ENCODE results near the gene MMP21. TPM values are rescaled to one million over a fixed set of nuclear protein-coding genes. Genes with fewer than 3 reads are reported as not detected.

Gene MMP21
- total and polyA plus RNA-seq, 2 of the 13 experiments (the other 11 are each of a cell fraction or from before 2014, with no cell fraction given) = not detected

GRCh38 chr10:125792342-125793300 lies 17.0 kb upstream of the MMP21 start (continued):
- TF ChIP-seq RXRB (CRISPR knock-in tag; IDR thresholded peaks at IDR 0.05; ENCODE audit: borderline replicate concordance) = peak; percentile 98
- TF ChIP-seq SP2 (CRISPR knock-in tag; IDR thresholded peaks at IDR 0.05) = no peak
- TF ChIP-seq ZNF431 (CRISPR knock-in tag; IDR thresholded peaks at IDR 0.05; ENCODE audit: borderline replicate concordance, low read depth) = peak; percentile 95
- TF ChIP-seq ERF (CRISPR knock-in tag; IDR thresholded peaks at IDR 0.05) = peak; percentile 95
- 0 out of 2 replicates have a peak, but pooled peaks have one; percentile 28 for TF ChIP-seq ZC3H4 (CRISPR knock-in tag; IDR thresholded peaks at IDR 0.05; ENCODE audit: borderline replicate concordance)
- peak; percentile 88 for TF ChIP-seq ZNF205 (CRISPR knock-in tag; IDR thresholded peaks at IDR 0.05)
- TF ChIP-seq ZNF230 (CRISPR knock-in tag; IDR thresholded peaks at IDR 0.05) = 0 out of 2 replicates have a peak, but pooled peaks have one; percentile 76
- peak; percentile 96 for TF ChIP-seq ZMYM4 (CRISPR knock-in tag; IDR thresholded peaks at IDR 0.05)
- TF ChIP-seq MAFK (conservative IDR thresholded peaks at IDR 0.05 in 1 of 2, IDR thresholded peaks at IDR 0.05 in 1 of 2; ENCODE audit: low read length in 2 of 2) = no peak
- no peak for TF ChIP-seq ZNF576 (CRISPR knock-in tag; IDR thresholded peaks at IDR 0.05)
- TF ChIP-seq EED (CRISPR knock-in tag; IDR thresholded peaks at IDR 0.05) = no peak
- peak; percentile 69; the same call in 1 of the 2 replicates for TF ChIP-seq KDM6A (CRISPR knock-in tag; IDR thresholded peaks at IDR 0.05; ENCODE audit: low read depth)
- TF ChIP-seq ZNF382 (CRISPR knock-in tag; IDR thresholded peaks at IDR 0.05; ENCODE audit: borderline replicate concordance) = no peak
- peak; percentile 47; the same call in 1 of the 2 replicates for TF ChIP-seq ZNF652 (CRISPR knock-in tag; IDR thresholded peaks at IDR 0.05; ENCODE audit: borderline replicate concordance, low read depth)
- TF ChIP-seq SP140L (CRISPR knock-in tag; IDR thresholded peaks at IDR 0.05; ENCODE audit: borderline replicate concordance) = no peak
- TF ChIP-seq ZBTB42 (CRISPR knock-in tag; IDR thresholded peaks at IDR 0.05) = no peak
- no peak for TF ChIP-seq ZNF18 (CRISPR knock-in tag; IDR thresholded peaks at IDR 0.05; ENCODE audit: insufficient replicate concordance)
- TF ChIP-seq MAX (IDR thresholded peaks at IDR 0.05) = peak; percentile 75
- no peak; the same call in 1 of the 2 replicates for TF ChIP-seq KDM5B (CRISPR knock-in tag; IDR thresholded peaks at IDR 0.05; ENCODE audit: borderline replicate concordance)
- peak; percentile 92 for TF ChIP-seq MEIS1 (CRISPR knock-in tag; IDR thresholded peaks at IDR 0.05; ENCODE audit: borderline replicate concordance)
- no peak for TF ChIP-seq SIN3A (IDR thresholded peaks at IDR 0.05; ENCODE audit: borderline replicate concordance, low read depth, low read length)
- TF ChIP-seq RFXAP (CRISPR knock-in tag; IDR thresholded peaks at IDR 0.05; ENCODE audit: borderline replicate concordance) = no peak; the same call in 1 of the 2 replicates
- TF ChIP-seq USF2 (IDR thresholded peaks at IDR 0.05; ENCODE audit: low read depth, low read length) = no peak
- TF ChIP-seq USF2 (CRISPR knock-in tag; IDR thresholded peaks at IDR 0.05; ENCODE audit: borderline replicate concordance) = no peak
- no peak for TF ChIP-seq ZNF749 (CRISPR knock-in tag; IDR thresholded peaks at IDR 0.05; ENCODE audit: borderline replicate concordance)
- TF ChIP-seq ZNF547 (CRISPR knock-in tag; IDR thresholded peaks at IDR 0.05) = peak; percentile 53; the same call in 1 of the 2 replicates
